ENCODE measurements around the gene CDKL1. TPM values are rescaled to one million over a fixed set of nuclear protein-coding genes. Genes with fewer than 3 reads are reported as not detected.

CDKL1 gene
- total and polyA plus RNA-seq, 2 of the 13 experiments (the other 11 are each of a cell fraction or from before 2014, with no cell fraction given) = 4.4 to 5.1 TPM

- H3K4me1 ChIP-seq (ENCODE audit: insufficient read depth, low read length) = peaks cover 22% of the 10 kb centered on the region
- no peaks in the 10 kb centered on the region for H3K79me2 ChIP-seq (ENCODE audit: insufficient read depth, low read length)
- TF ChIP-seq MED8 (CRISPR knock-in tag; IDR thresholded peaks at IDR 0.05; ENCODE audit: insufficient replicate concordance) (no peak), ZNF510 (CRISPR knock-in tag; IDR thresholded peaks at IDR 0.05; ENCODE audit: low read depth) (no peak), TRIM24 (CRISPR knock-in tag; IDR thresholded peaks at IDR 0.05) (no peak), ZNF30 (CRISPR knock-in tag; IDR thresholded peaks at IDR 0.05) (no peak), ZZZ3 (CRISPR knock-in tag; IDR thresholded peaks at IDR 0.05; ENCODE audit: borderline replicate concordance) (no peak), ZNF432 (CRISPR knock-in tag; IDR thresholded peaks at IDR 0.05; ENCODE audit: borderline replicate concordance) (no peak), ZBED4 (CRISPR knock-in tag; IDR thresholded peaks at IDR 0.05; ENCODE audit: borderline replicate concordance) (no peak), ZNF75D (CRISPR knock-in tag; IDR thresholded peaks at IDR 0.05; ENCODE audit: borderline replicate concordance) (no peak)
- TF ChIP-seq, protein P1, sequence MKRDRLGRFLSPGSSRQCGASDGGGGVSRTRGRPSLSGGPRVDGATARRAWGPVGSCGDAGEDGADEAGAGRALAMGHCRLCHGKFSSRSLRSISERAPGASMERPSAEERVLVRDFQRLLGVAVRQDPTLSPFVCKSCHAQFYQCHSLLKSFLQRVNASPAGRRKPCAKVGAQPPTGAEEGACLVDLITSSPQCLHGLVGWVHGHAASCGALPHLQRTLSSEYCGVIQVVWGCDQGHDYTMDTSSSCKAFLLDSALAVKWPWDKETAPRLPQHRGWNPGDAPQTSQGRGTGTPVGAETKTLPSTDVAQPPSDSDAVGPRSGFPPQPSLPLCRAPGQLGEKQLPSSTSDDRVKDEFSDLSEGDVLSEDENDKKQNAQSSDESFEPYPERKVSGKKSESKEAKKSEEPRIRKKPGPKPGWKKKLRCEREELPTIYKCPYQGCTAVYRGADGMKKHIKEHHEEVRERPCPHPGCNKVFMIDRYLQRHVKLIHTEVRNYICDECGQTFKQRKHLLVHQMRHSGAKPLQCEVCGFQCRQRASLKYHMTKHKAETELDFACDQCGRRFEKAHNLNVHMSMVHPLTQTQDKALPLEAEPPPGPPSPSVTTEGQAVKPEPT (CRISPR knock-in tag; IDR thresholded peaks at IDR 0.05; ENCODE audit: low read depth) = no peak
- TF ChIP-seq, protein P2, sequence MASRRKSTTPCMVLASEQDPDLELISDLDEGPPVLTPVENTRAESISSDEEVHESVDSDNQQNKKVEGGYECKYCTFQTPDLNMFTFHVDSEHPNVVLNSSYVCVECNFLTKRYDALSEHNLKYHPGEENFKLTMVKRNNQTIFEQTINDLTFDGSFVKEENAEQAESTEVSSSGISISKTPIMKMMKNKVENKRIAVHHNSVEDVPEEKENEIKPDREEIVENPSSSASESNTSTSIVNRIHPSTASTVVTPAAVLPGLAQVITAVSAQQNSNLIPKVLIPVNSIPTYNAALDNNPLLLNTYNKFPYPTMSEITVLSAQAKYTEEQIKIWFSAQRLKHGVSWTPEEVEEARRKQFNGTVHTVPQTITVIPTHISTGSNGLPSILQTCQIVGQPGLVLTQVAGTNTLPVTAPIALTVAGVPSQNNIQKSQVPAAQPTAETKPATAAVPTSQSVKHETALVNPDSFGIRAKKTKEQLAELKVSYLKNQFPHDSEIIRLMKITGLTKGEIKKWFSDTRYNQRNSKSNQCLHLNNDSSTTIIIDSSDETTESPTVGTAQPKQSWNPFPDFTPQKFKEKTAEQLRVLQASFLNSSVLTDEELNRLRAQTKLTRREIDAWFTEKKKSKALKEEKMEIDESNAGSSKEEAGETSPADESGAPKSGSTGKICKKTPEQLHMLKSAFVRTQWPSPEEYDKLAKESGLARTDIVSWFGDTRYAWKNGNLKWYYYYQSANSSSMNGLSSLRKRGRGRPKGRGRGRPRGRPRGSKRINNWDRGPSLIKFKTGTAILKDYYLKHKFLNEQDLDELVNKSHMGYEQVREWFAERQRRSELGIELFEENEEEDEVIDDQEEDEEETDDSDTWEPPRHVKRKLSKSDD (CRISPR knock-in tag; IDR thresholded peaks at IDR 0.05; ENCODE audit: low read depth) = no peak
- TF ChIP-seq, protein P3, sequence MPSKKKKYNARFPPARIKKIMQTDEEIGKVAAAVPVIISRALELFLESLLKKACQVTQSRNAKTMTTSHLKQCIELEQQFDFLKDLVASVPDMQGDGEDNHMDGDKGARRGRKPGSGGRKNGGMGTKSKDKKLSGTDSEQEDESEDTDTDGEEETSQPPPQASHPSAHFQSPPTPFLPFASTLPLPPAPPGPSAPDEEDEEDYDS (CRISPR knock-in tag; IDR thresholded peaks at IDR 0.05) = no peak
- intact Hi-C loops (cut with micrococcal nuclease; ENCODE audit: unreplicated experiment) (no loop called here), in situ Hi-C loops (cut with HindIII; ENCODE audit: extremely low pct_ligation_motif_present, low pct_unique_long_range_greater_than_20kb) (no loop called here)
- 89% methylated on average over 2 of the region's 2 CpGs for WGBS (ENCODE audit: low lambda C conversion rate)
- ChIA-PET POLR2A (no interaction called here), CTCF (ENCODE audit: low intra/inter-chr PET ratio, low total read pairs) (no interaction called here)
- no TSS peak for BruUV-seq (replicated peaks)
- H3K27me3 ChIP-seq (ENCODE audit: control insufficient read depth in 1 of 2, insufficient read depth in 2 of 2, low read length in 2 of 2) = no peaks in the 10 kb centered on the region
- no peaks in the 10 kb centered on the region for H3K9me3 ChIP-seq (ENCODE audit: low read length)
- H3K36me3 ChIP-seq (replicated peaks in 1 of 2; ENCODE audit: control insufficient read depth in 1 of 2, insufficient read depth in 2 of 2, low read length in 2 of 2) = peaks cover 0 to 2% of the 10 kb centered on the region in 2 experiments; a peak in 1 of 5 replicates
- DNase-seq (ENCODE audit: low spot score) (no peak), ATAC-seq (no peak), FAIRE-seq (no peak)
- H3K4me3 ChIP-seq (replicated peaks in 1 of 3; ENCODE audit: insufficient read depth in 1 of 3, low read depth in 2 of 3, low read length in 3 of 3) = no peak overlapping the region
- H2AFZ ChIP-seq (ENCODE audit: low read length) = no peak overlapping the region
- no peaks in the 10 kb centered on the region for H4K20me1 ChIP-seq (ENCODE audit: insufficient read depth, low read length)
- no peak overlapping the region for H3K4me2 ChIP-seq (ENCODE audit: low read depth, low read length)
- H3K27ac ChIP-seq (ENCODE audit: extremely low read length, insufficient read depth, low read length) = no peak overlapping the region
- no peak overlapping the region for H3K9ac ChIP-seq (ENCODE audit: insufficient read depth, low read depth, low read length)
Observed at GRCh38 chr14:50338587-50338986, 58.1 kb downstream of the CDKL1 start.
